GM18870 (cell line): Measurements from ENCODE around the gene TNNT1.
"Not testable (repeated sequence)": the region's sequence is repeated elsewhere in the genome, so short reads cannot be mapped to it uniquely, and the experiment has no call there.

Experiments used
- ATAC-seq: cut with Tn5 transposase; IDR thresholded peaks from one replicate; pipeline ENCODE4 v1.9.1; 2021; ENCODE audit warnings: moderate library complexity; ENCODE audit not compliant: unreplicated experiment

Gene TNNT1

GRCh38 chr19:55169136-55169535 is 20.1 kb upstream of the TNNT1 start:
- no peak for ATAC-seq

GRCh38 chr19:55166530-55167268 is 17.7 kb upstream of the TNNT1 start, which contains the start of gene DNAAF3:
Gene DNAAF3, minus strand, starts transcription at chr19:55166613. Its CDS starts 200 bp downstream, at chr19:55166413.
- ATAC-seq: peak; percentile 58

GRCh38 chr19:55165952-55166529 is 17.0 kb upstream of the TNNT1 start:
- ATAC-seq: no peak

- ATAC-seq: no peak
These were observed 12.7 kb upstream of the TNNT1 start for GRCh38 chr19:55161571-55162322.

- ATAC-seq: no peak
These were observed 12.0 kb upstream of the TNNT1 start for GRCh38 chr19:55160986-55161365.

GRCh38 chr19:55160128-55160985 is 11.4 kb upstream of the TNNT1 start:
- ATAC-seq: no peak

GRCh38 chr19:55158848-55159749 is 10.1 kb upstream of the TNNT1 start:
- ATAC-seq: no peak

GRCh38 chr19:55158423-55158822 is 9.4 kb upstream of the TNNT1 start:
- ATAC-seq: no peak

- no peak for ATAC-seq
These were observed 8.3 kb upstream of the TNNT1 start, which contains the start of gene TNNI3 for GRCh38 chr19:55157064-55157908. Gene TNNI3, minus strand, starts transcription at chr19:55157732. Its CDS starts 143 bp downstream, at chr19:55157589.

- ATAC-seq: no peak
These were observed 7.4 kb upstream of the TNNT1 start for GRCh38 chr19:55156202-55157063.

GRCh38 chr19:55155784-55156183 is 6.8 kb upstream of the TNNT1 start:
- not testable (repeated sequence) for ATAC-seq

GRCh38 chr19:55153652-55154264 is 4.8 kb upstream of the TNNT1 start:
- ATAC-seq: no peak

GRCh38 chr19:55152017-55152416 is 3.0 kb upstream of the TNNT1 start:
- ATAC-seq: no peak

GRCh38 chr19:55147545-55148251 is 1.3 kb downstream of the TNNT1 start:
- no peak for ATAC-seq

- no peak for ATAC-seq
These were observed 2.2 kb downstream of the TNNT1 start for GRCh38 chr19:55146705-55147273.

- no peak for ATAC-seq
These were observed 2.8 kb downstream of the TNNT1 start for GRCh38 chr19:55146078-55146704.
